Sciatic nerve (tissue), 2 donors: ENCODE results near the gene EPHA5. TPM values are rescaled to one million over a fixed set of nuclear protein-coding genes. Genes with fewer than 3 reads are reported as not detected.
A peak's percentile ranks its signal among the peaks of the same experiment; 100 is the strongest.

Source experiments
- ATAC-seq: fragments of 200-7000 bp; cut with Tn5 transposase; one replicate; pipeline ENCODE4 v1.9.1; 2020; ENCODE audit warnings: mild to moderate bottlenecking, moderate library complexity
- DNase-seq: peaks from one replicate; pipeline ENCODE4 v3.0.0-alpha.2; 2020; ENCODE audit warnings: low spot score
- intact Hi-C: fragments of 100-400 bp; cut with DNase I; formaldehyde crosslinking; loops from one replicate; pipeline ENCODE4 v1.14.2; 2022
- total RNA-seq: library from RNA; stranded (reverse); fragmentation: NEBNext Ultra II Directional; extraction: Animal tissue kit (Norgen Biotek cat#: 25700); gene quantifications from one replicate; pipeline ENCODE4 v1.2.1, GENCODE V29; 2021
- donor health status: DM: no; HTN: no; CAD: no.
- donor health status: DM: no; HTN: no; CAD: no.

Gene EPHA5
- total RNA-seq = 8.9 TPM

- DNase-seq = peak; percentile 88
- ATAC-seq = peak; percentile 92
- intact Hi-C loops = no loop called here
Measured at GRCh38 chr4:65670331-65671031, at the start of gene EPHA5. EPHA5 (minus strand) TSS chr4:65670489; CDS start chr4:65669742, 747 bp downstream.

DNA sequence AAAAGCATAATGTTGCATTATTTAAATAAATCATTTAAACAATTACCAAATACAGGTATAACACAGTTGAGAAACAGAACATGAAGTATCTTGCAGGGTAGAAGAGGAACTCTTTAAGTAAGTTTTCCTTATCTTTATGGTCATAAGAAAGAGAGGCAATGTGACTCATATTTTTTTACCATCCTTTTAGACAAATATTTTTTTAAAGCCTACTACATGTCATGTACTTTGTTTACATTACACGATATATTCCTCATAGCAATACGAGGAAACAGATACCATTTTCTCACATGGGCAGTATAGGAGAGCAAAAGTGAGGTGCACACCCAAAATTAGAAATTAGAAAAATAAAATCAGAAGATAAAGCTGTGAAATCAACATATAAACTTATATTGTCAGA, 49.3 kb upstream of the EPHA5 start:
- intact Hi-C loops = no loop called here
- ATAC-seq (no peak), DNase-seq (no peak)

DNA sequence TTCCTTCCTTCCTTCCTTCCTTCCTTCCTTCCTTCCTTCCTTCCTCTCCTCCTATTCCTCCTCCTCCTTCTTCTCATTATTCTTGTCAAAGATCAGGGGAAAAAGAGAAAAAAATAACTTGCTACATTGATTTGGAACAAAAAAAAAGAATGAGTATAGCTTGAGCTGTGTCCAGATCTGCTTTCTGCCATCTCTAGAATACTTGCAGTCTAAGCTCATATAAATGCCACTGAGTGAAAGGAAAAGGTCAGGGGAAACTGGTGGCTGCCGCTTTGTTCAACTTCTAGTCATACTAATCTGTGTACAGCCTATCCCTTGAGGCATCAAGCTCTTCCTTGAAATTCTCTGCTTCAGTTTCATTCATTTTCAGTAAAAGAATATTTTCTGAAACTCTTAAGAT, 28.3 kb upstream of the EPHA5 start:
- DNase-seq (no peak), ATAC-seq (no peak)
- intact Hi-C loops = no loop called here

GRCh38 chr4:65696436-65696835, 26.1 kb upstream of the EPHA5 start:
- DNase-seq (no peak), ATAC-seq (no peak)
- intact Hi-C loops = no loop called here

- intact Hi-C loops = no loop called here
- DNase-seq (no peak), ATAC-seq (no peak)
Measured at GRCh38 chr4:65671372-65671771, 1.1 kb upstream of the EPHA5 start.

- intact Hi-C loops = no loop called here
- ATAC-seq (no peak), DNase-seq (no peak)
Measured at GRCh38 chr4:65670020-65670330, 314 bp downstream of the EPHA5 start.

DNA sequence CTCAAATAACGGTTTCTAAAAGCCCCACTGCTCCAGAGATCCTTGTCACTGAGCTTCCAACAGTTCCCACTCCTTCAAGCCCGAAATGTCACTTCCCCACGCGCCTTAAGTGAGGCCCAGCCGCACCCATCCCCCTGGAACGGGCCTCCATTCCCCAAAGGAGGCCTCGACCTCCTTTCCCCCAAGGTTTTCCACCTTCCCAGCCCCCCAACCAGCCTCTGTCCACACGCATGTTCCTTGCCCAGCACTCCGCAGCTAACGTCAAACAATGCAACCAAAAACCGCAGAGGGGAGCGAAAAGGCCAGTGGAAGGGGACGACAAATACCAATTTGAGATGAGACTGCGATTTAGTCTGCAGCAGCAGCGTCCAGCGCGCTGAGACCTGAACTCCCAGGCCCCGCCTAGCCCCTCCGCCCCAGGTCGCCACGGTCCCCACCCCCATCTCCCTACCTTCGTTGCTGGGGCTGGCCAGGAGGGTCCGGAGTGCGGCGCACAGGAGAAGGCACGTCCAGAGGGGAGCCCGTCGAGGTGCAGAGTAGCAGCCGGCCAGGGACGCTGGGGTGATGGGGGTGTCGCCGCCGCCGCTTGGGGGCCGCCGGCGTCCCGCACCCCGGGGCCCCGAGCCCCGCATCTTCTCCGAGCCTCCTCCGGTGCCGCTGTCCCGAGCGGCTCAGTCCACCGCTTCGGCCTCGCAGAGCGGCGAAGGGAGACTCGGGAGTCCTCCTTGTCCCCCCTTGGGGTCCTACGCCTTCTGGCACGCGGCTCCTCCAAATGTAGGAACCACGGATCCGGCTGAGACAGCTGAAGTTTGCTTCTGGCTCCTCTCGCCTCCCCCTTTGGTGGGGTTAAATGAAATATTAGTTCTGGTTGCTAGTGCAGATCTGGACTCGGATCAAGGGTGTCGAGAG, 924 bp downstream of the EPHA5 start:
- ATAC-seq = peak; percentile 18
- peak; percentile 61 for DNase-seq
- intact Hi-C loops = no loop called here

DNA sequence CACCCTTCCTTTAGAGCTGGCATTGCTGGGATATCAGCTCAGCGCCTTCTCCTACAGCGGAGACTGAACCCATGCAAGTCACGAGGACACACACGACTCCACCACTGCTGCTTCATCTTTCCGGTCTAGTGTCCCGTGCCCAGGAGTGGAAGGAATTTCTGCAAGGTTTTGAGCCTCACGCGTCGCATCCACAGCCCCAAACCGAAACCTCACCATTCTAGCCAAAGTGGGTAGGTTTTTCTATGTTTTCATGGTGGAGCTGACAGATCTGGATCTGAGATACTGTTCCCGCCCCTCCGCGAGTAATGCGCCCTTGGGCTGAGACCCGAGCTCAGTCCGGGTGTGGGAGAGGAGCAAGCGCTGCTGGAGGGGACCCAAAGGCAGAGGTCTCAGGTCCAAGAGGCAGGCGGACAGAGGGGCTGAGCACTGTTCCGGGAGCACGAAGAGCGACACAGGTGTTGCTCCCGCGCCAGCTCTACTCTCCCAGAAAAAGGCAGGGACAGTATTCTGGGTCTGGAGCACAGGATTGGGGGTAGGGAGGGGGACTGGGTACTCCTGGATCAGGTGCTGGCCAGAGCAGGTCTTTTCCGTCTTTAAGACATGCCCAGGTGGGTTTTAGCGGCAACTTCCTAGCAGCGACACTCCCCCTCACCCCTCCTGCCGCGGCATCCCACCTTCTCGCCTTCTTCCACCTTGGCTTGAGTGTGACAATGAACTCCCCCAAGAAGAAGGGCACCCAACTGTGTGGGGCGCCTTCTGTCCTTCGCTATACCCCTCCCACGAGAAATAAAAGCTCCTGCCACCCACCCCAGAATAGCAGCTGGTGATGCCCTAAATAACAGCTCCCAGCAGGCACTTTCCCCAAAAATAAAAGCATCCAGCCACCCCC, 1.8 kb downstream of the EPHA5 start:
- intact Hi-C loops = no loop called here
- DNase-seq (peak; percentile 63), ATAC-seq (peak; percentile 80)

GRCh38 chr4:65667506-65668041, 2.7 kb downstream of the EPHA5 start:
- intact Hi-C loops = no loop called here
- ATAC-seq (no peak), DNase-seq (no peak)

- intact Hi-C loops = no loop called here
- no peak for ATAC-seq
- DNase-seq = no peak
Measured at GRCh38 chr4:65665771-65666523, 4.3 kb downstream of the EPHA5 start.

DNA sequence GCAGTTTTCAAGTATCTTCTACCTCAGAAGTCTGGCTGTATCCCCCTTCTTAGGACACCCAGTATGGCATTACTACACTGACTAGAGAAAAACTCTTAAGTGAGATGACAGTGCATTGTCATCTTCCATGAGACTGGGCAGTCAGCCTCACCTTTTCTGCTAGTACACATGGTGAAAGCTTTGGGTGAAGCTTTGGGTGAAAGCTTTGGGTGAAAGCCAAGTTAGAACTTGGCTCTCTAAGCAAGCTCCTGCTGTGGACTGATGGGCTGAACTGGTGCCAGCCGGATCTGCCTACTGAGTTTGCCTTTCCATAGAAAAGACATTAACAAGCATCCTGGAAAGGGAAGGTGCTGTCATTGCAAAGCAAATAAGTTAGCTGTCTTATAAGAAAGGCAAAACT, 8.8 kb downstream of the EPHA5 start:
- intact Hi-C loops = no loop called here
- DNase-seq = no peak
- no peak for ATAC-seq

DNA sequence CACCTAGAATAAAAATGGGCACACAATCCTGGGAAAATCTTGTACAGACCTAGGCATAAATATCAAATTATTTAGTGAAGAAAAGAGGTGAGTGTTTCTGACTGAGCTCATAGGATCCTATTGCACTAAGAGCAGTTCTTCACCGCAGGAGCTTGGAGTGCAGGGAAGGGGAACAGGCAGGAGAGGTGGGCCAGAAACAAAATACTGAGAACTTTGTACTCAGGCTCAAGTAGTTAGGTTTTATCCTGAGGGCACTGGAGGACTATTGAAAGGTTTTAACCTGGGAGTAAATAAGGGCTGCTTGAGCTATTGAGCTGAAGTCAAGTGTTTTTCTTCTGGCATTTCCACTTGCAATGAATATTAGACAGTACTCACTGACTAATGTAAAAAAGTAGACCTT, 12.2 kb downstream of the EPHA5 start:
- intact Hi-C loops = no loop called here
- DNase-seq (no peak), ATAC-seq (no peak)

DNA sequence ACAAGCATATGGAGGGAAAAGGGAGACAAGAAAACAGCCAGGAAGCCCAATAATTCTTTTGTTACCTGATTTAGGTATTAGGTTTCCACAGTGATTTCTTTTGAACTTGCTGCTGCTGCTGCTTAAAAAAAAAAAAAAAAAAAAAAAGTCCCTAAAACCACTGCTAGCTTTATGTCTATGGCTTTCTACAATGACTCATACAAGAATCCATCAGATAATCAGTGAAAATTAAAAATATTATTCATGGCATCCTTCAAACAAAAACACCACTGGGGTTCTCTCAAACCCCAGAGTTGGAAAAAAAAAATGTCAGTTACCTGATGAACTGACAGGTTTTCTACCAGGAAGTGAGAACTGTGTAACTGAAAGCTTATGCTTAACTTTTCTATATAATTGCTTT, 14.3 kb downstream of the EPHA5 start:
- ATAC-seq = no peak
- DNase-seq = no peak
- intact Hi-C loops = no loop called here

- ATAC-seq = no peak
- intact Hi-C loops = no loop called here
- no peak for DNase-seq
Measured at GRCh38 chr4:65654976-65655375, 15.3 kb downstream of the EPHA5 start.

GRCh38 chr4:65653740-65654361, 16.4 kb downstream of the EPHA5 start:
- DNase-seq (no peak), ATAC-seq (no peak)
- intact Hi-C loops = no loop called here

DNA sequence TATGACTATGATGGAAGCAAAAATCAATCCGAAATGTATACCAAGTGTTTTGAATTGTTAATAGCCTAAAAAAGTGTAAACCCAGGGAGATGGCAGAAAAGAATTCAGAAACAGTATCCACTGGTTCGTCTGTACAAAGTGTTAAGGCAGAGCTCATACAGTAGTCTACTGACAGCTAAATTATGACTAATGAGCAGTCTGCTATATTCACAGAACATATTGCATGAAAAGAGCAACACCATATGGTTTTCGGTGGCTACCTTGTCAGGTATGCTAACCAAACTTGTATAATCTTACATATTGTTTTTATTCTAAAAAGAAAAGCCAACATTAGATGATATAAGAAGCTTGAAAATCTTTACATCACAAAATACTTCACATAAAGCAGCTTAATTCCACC, 18.5 kb downstream of the EPHA5 start:
- DNase-seq = no peak
- ATAC-seq = no peak
- intact Hi-C loops = no loop called here

DNA sequence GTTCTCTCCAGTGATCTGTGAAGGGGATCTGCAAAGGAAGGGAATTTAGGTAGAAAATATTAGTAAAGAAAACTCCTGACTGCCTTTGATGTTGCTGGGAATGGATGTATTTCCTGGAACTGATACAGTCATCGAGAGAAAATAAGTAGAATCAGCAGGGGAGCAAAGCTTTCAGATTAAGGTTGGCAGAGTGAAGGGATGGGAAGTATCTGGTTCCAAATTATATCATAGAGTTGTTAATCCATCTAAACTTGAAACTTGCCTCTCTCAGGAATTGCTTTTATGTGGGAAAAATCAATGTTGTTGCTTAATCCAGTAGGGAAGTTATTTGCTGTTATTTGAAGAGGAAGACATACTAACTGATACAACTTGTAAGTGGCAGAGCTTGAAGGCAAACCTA, 19.3 kb downstream of the EPHA5 start:
- intact Hi-C loops = no loop called here
- ATAC-seq (no peak), DNase-seq (no peak)

- DNase-seq = no peak
- ATAC-seq = no peak
- intact Hi-C loops = no loop called here
Measured at GRCh38 chr4:65646136-65646535, 24.2 kb downstream of the EPHA5 start.
